GM18951 (cell line): ENCODE results near the gene AFDN.

ENCODE experiments used
- POLR2A ChIP-seq: IDR thresholded peaks from 4 replicates; pipeline ENCODE4 v1.6.1; 2011; ENCODE audit warnings: mild to moderate bottlenecking; ENCODE audit not compliant: insufficient read length, insufficient read depth; ENCODE audit errors: extremely low read depth
- in situ Hi-C: fragments of 300-500 bp; cut with MboI; formaldehyde crosslinking; loops from one replicate; pipeline ENCODE4 v1.12.0; 2022; ENCODE audit warnings: low sequenced_read_pairs, mixed read lengths, inconsistent platforms; ENCODE audit not compliant: unreplicated experiment

The AFDN gene

DNA sequence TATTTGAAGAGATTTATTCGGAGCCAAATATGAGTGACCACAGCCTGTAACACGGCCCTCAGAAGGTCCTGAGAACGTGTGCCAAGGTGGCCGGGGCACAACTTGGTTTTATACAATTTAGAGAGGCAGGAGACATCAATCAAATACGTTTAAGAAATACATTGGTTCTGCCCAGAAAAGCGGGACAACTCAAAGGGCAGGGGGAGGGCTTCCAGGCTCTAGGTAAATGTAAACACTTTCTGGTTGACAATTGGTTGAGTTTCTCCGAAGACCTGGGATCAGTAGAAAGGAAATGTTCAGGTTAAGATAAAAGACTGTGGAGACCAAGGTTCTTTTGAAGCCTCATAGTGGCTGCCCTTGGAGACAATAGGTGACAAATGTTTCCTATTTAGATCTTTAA lies 151.9 kb downstream of the AFDN start:
- in situ Hi-C loops, result no loop called here
- TF ChIP-seq POLR2A, result no peak

DNA sequence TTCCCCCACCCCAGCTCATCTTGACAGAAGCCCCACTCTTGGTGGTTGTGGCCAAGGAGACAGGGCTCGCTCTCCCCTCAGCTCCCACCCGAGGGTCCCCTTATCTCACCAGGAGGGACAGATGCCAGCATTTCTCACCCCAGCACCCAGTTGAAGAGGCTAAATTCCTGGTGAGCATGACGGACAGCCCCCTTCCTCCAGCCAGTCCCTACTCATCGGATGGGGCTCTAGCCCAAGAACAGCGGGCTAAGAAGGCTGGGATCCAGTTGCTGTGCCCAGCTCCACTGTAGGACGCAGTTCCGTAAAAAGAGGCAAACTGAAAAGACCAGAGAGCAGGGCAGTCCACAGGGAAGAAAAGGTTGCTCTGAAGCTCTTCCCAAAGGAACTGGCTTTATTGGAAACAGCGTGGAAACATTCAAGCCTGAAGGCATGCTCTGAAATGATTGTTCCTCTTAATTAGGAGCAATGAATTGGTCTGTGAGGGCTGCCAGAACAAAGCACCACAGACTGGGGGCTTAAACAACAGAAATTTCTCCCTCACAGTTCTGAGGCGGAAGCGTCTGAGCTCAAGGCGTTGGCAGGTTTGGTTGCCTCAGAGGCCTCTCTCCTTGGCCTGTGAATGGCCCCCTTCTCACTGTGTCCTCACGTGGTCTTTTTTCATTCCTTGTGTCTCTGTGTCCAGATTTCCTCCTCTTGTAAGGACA lies 152.9 kb downstream of the AFDN start:
- TF ChIP-seq POLR2A, result no peak
- in situ Hi-C loops, result no loop called here

DNA sequence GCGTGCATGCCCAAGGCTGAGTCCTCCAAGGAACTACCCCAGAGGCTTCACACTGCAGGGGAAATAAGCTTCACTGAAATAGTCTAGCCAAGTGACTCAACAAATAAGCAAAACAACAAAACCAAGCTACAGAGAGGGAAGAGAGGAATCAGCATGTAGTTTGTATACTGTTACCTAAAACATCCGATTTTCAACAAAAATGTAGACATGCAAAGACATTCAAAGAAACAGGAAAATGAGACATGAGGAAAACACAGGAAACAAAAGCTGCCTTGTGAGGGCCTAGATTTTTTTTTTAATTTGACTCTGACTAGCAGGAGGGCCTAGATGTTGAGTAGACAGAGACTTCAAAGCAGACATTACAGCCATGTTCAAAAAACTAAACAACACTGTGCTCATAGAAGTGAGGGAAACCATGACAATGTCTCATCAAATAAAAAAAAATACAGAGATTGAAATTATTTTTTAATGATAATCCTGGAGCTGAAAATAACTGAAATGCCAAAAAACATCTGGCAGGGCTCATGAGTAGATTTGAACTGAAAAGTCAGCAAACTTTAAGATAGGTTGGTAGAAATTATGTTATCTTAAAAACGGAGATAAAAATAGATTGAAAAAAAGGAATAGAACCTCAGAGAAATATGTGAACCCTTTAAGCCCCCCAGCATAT lies 154.3 kb downstream of the AFDN start:
- no peak for TF ChIP-seq POLR2A
- in situ Hi-C loops, result no loop called here

DNA sequence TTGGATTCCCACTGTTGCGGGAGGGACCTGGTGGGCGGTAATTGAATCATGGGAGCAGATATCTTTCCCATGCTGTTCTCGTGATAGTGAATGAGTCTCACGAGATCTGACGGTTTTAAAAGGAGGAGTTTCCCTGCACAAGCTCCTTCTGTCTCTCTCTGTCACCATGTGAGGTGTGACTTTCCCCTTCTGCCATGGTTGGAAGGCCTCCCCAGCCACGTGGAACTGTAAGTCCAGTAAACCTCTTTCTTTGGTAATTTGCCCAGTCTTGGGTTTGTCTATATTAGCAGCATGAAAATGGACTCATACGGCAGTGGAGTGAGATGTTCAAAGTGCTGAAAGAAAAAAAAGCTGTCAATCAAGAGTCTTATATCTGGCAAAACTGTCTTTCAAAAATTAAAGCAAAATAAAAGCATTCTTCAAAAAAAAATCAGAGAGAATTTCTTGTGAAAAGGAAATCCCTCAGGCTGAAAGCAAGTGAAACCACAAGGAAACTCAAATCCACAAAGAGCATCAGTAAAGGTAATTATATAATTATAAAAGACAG lies 155.3 kb downstream of the AFDN start:
- in situ Hi-C loops, result no loop called here
- no peak for TF ChIP-seq POLR2A

DNA sequence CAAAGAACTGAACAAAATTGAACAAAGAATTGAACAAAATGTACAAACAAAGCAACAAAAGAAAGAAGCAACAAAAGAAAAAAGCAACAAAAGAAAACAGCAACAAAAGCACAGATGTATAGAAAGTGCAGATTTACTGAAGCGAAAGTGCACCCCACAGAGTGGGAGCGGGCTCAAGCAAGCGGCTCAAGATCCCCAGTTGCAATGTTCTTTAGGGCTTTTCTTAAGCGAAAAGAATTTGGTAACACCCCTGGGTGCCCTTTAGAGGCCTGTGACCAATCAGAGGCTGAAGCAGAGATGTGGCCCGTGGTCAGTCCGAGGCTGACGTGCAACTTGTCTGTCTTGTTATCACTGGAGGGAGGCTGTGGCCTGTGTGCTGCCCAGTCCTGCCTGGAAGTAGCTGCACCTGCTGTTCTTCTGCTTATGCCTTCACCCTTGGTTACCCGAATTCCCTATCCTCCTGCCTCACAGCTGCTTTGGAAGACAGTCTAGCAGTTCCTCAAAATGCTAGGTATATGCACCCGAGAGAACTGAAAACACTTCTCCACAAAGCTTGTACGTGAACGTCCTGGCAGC lies 157.5 kb downstream of the AFDN start:
- no peak for TF ChIP-seq POLR2A
- in situ Hi-C loops, result no loop called here

DNA sequence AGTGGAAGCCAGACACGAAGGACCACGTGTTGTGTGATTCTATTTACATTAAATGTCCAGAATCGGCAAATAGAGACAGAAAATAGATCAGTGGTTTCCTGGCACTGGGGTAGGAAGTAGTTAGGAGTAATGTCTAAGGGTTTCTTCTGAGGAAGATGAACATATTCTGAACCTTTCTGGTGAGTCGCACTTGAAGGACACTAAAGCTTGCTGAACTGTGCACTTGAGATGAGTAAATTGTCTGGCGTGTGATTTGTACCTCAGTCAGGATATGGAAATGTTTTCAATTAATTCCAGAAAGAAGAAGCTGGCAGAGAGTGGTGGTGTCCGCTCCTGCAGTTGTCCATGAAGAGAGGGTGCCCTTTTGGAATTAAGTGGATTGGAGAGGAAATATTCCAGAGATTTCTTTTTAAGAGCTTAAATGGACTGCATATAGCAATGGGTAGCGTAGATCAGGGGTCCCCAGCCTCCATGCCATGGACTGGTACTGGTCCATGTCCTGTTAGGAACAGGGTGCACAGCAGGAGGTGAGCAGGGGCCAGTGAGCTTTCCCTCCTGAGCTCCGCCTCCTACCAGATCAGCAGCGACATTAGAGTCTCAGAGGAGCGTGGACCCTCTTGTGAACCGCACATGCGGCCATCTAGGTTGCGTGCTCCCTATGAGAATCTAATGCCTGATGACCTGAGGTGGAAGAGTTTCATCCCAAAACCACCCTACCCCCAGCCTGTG lies 158.3 kb downstream of the AFDN start:
- no peak for TF ChIP-seq POLR2A
- in situ Hi-C loops, result no loop called here

DNA sequence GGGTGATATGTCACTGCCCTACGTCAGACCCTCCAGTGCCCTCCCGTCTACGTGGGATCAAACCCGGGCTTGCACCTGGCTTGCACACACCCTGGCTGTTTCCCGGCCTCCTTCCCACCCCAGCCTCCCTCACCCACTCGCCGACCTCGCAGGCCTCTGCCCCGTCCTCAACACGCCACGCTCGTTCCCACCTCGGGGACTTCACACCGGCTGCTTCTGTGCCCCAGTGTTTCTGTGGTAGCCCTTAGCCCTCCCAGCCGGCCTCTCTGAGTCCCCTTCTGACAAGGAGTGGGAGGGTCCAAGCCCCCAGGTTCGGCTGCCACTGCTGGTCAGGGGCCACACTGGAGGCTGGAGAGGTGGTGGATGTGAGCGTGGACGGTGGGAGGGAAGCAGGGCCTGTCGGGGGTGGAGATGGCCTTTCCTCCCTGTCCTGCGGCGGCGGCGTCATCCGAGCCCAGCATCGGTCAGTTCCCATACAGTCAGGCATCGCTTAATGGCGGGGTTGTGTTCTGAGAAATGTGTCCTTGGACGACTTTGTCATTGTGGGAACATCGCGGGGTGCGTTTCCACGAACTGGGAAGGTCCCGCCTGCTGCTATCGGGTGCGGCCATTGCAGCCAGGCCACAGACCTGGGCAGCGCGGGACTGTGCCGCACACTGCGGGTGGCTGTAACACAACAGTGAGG lies 159.3 kb downstream of the AFDN start:
- TF ChIP-seq POLR2A, result no peak
- in situ Hi-C loops, result no loop called here

DNA sequence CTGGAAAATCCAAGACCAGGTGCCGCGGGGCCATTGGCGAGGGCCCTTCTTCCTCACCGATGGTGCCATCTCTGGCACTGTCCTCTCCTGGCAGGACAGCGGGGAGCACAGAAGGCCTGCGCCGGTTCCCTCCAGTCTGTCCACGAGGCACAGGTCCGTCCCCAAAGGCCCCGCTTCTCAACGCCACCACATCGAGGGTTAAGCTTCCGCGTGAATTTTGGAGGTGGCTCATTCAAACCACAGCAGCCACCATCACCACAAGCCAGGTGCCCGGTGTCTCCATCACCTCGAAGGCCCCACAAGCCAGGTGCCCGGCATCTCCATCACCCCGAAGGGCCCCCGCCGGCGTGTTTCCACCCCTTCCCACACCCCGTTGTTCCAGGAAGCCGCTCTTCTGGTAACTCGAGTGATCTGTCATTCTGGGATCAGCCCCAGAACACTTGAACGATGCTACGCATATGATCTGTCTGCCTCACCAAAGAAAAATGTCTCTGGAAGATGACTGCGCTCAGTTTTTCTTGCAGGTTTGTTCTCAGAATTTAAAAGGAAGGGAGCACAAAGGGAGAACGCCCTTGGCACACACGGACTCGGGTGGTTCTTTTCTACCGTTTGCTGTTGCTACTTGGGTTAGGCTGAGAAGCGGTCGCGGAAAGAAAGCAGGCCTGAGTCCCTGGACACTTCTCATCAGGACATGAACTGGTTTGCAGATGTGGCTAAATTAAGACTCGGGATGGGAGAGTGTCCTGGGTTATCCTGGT lies 160.9 kb downstream of the AFDN start:
- no peak for TF ChIP-seq POLR2A
- in situ Hi-C loops, result no loop called here

DNA sequence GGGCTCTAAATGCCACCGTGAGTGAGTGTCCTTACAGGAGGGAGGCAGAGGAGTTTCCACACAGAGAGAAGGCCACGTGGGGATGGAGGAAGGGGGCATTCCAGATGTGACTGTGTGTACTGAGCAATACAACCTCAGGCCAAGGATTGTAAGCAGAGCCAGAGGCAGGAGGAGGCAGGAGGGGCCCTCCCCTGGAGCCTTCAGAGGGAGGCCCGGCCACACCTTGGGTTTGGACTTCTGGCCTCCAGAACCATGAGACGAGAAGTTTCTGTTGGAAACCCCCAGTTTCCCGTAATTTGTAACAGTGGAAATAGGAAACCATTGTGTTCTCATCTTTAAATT lies 161.4 kb downstream of the AFDN start:
- TF ChIP-seq POLR2A, result no peak
- in situ Hi-C loops, result no loop called here

DNA sequence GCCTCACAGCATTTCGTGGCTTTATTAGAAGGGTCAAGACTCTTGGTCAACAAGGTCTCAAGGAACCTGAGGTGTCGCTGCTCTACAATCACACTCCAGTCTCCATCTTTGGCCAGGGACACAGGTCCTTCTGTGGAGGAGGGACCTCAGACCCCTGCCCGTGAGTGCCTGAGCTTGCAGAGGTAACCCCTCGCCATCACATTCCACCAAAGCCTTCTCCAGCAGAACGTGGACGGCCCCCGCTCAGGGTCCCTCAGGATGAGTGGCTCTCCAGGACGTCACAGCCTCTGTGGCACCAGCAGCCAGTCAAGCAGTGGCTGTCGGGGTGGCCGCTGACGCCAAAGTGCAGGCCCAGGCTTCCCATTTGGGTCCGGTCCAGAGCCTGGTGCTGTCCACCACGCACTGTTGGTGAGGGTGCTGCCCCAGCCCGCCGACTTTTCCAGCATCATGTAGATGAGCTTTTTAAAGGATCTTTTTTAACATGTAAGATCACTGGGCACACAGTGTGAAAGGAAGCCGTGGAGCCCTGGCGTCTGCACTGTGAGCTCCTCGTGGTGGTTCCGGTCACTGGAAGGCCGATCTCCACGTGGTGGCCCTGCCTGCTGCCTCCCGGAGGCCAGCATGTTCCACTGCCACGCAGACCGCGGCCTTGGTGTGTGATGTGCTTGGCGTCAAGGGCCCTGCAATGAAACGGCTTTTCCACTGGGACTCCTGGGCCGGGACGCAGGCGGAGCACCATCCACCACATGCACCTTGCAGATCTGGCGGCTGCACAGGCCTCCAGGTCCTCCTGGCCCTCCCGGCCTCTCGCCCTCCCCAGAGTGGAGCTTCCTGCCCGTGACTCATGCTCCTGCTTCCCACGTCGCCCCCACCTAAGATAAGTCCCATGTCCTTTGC lies 162.5 kb downstream of the AFDN start:
- TF ChIP-seq POLR2A, result no peak
- in situ Hi-C loops, result no loop called here
